IMR-90 (cell line): Measurements from ENCODE around the gene EPS15. TPM values are rescaled to one million over a fixed set of nuclear protein-coding genes. Genes with fewer than 3 reads are reported as not detected.

Experiments
- ATAC-seq: fragments of 200-7000 bp; cut with Tn5 transposase; 2 replicates; pipeline ENCODE4 v1.9.1; 2020; ENCODE audit warnings: low read depth, mild to moderate bottlenecking, moderate library complexity
- BruUV-seq: library from RNA; stranded (reverse); fragments of 400-500 nt; replicated peaks from 2 replicates; lab custom pipeline; 2021; lab: Mats Ljungman, UMichigan
- CTCF ChIA-PET: fragments of 300-600 bp; formaldehyde crosslinking; extraction: SDS; loops from one replicate; lab custom pipeline; 2021; ENCODE audit warnings: antibody characterized with exemption; lab: Yijun Ruan, JAX
- POLR2A ChIA-PET: fragments of 300-600 bp; sonication (Branson Sonifier 250); formaldehyde crosslinking; loops from one replicate; lab custom pipeline; 2022; ENCODE audit warnings: antibody characterized with exemption; ENCODE audit not compliant: unreplicated experiment; lab: Charles Lee
- DNase-seq: peaks from one replicate; pipeline ENCODE4 v3.0.0; 2013
- H2AFZ ChIP-seq: replicated peaks from 2 replicates; pipeline ENCODE3; 2013; ENCODE audit warnings: low read length, mild to moderate bottlenecking; ENCODE audit not compliant: poor library complexity
- H2AK5ac ChIP-seq: 2 replicates; pipeline ENCODE4 v1.6.1; 2013; ENCODE audit warnings: low read depth, low read length, inconsistent platforms
- H2AK9ac ChIP-seq: replicated peaks from 2 replicates; pipeline ENCODE3; 2013; ENCODE audit warnings: mild to moderate bottlenecking, low read depth, low read length, moderate library complexity; ENCODE audit not compliant: poor library complexity
- H2BK120ac ChIP-seq: 2 replicates; pipeline ENCODE4 v1.6.1; 2013; ENCODE audit warnings: low read depth, low read length, inconsistent platforms
- H2BK15ac ChIP-seq: 3 replicates; pipeline ENCODE4 v1.6.1; 2013; ENCODE audit warnings: low read depth, low read length, inconsistent platforms
- H2BK20ac ChIP-seq: 2 replicates; pipeline ENCODE4 v1.6.1; 2013; ENCODE audit warnings: low read depth, mild to moderate bottlenecking, inconsistent platforms, low read length, moderate library complexity
- H2BK5ac ChIP-seq: 2 replicates; pipeline ENCODE4 v1.6.1; 2013; ENCODE audit warnings: mild to moderate bottlenecking, low read depth, low read length, inconsistent platforms; ENCODE audit not compliant: poor library complexity, severe bottlenecking
- H3K14ac ChIP-seq: replicated peaks from 2 replicates; pipeline ENCODE4 v1.6.1; 2013; ENCODE audit warnings: low read depth, low read length, inconsistent platforms
- H3K18ac ChIP-seq: 2 replicates; pipeline ENCODE4 v1.6.1; 2013; ENCODE audit warnings: low read depth, low read length, control low read depth
- H3K23ac ChIP-seq: 2 replicates; pipeline ENCODE4 v1.6.1; 2013; ENCODE audit warnings: low read depth, low read length, inconsistent platforms
- H3K27ac ChIP-seq: 2 replicates; pipeline ENCODE4 v1.5.1; 2013; ENCODE audit warnings: mild to moderate bottlenecking, control low read depth, low read length; ENCODE audit not compliant: insufficient read depth
- H3K27me3 ChIP-seq: 2 replicates; pipeline ENCODE4 v1.6.1; 2013; ENCODE audit warnings: low read length; ENCODE audit not compliant: control insufficient read depth, insufficient read depth
- H3K36me3 ChIP-seq: 2 replicates; pipeline ENCODE4 v1.6.1; 2013; ENCODE audit warnings: low read length, mixed read lengths; ENCODE audit not compliant: control insufficient read depth, insufficient read depth
- H3K4ac ChIP-seq: 2 replicates; pipeline ENCODE4 v1.6.1; 2013; ENCODE audit warnings: low read depth, low read length, inconsistent platforms
- H3K4me1 ChIP-seq: 2 replicates; pipeline ENCODE4 v1.6.1; 2013; ENCODE audit warnings: low read length, mixed read lengths; ENCODE audit not compliant: control insufficient read depth, insufficient read depth
- H3K4me2 ChIP-seq: 2 replicates; pipeline ENCODE4 v1.6.1; 2013; ENCODE audit warnings: low read depth, mild to moderate bottlenecking, control low read depth, low read length, moderate library complexity
- H3K4me3 ChIP-seq: 2 replicates; pipeline ENCODE4 v1.5.1; 2013; ENCODE audit warnings: low read depth, mild to moderate bottlenecking, control low read depth, low read length, moderate library complexity; ENCODE audit not compliant: insufficient read depth
- H3K56ac ChIP-seq: 2 replicates; pipeline ENCODE4 v1.6.1; 2013; ENCODE audit warnings: low read length, inconsistent platforms; ENCODE audit not compliant: insufficient read depth; ENCODE audit errors: extremely low read depth
- H3K79me1 ChIP-seq, 2 experiments: 2 replicates each; pipeline ENCODE4 v1.6.1; 2013; ENCODE audit warnings: low read length in 2 of 2, inconsistent platforms in 1 of 2, low read depth in 1 of 2
- H3K9ac ChIP-seq: 2 replicates; pipeline ENCODE4 v1.6.1; 2013; ENCODE audit warnings: low read depth, low read length, control low read depth
- H3K9me1 ChIP-seq: 2 replicates; pipeline ENCODE4 v1.6.1; 2013; ENCODE audit warnings: low read length, inconsistent platforms; ENCODE audit not compliant: insufficient read depth
- H3K9me3 ChIP-seq: 2 replicates; pipeline ENCODE4 v1.6.1; 2013; ENCODE audit warnings: low read length; ENCODE audit not compliant: control insufficient read depth, insufficient read depth
- H4K20me1 ChIP-seq: 2 replicates; pipeline ENCODE4 v1.6.1; 2013; ENCODE audit warnings: low read length, inconsistent platforms; ENCODE audit not compliant: insufficient read depth
- H4K5ac ChIP-seq: 2 replicates; pipeline ENCODE4 v1.6.1; 2013; ENCODE audit warnings: mild to moderate bottlenecking, low read depth, low read length, control low read depth
- H4K8ac ChIP-seq, 2 experiments: 2 replicates each; pipeline ENCODE4 v1.6.1; 2013; ENCODE audit warnings: low read depth in 2 of 2, low read length in 2 of 2, control low read depth in 1 of 2, inconsistent platforms in 1 of 2
- H4K91ac ChIP-seq: 2 replicates; pipeline ENCODE4 v1.6.1; 2013; ENCODE audit warnings: low read depth, low read length, inconsistent platforms; ENCODE audit not compliant: insufficient read depth
- BHLHE40 ChIP-seq: fragments of 150-350 bp; IDR thresholded peaks from 2 replicates; pipeline ENCODE4 v1.6.1; 2016; ENCODE audit warnings: mild to moderate bottlenecking, low read depth, low read length
- CEBPB ChIP-seq: IDR thresholded peaks from 2 replicates; pipeline ENCODE4 v1.6.1; 2012; ENCODE audit warnings: low read depth, low read length, improper control_type of control experiment
- CHD1 ChIP-seq: IDR thresholded peaks from 2 replicates; pipeline ENCODE4 v1.6.1; 2012; ENCODE audit warnings: low read depth, low read length, improper control_type of control experiment
- FOS ChIP-seq: fragments of 150-350 bp; IDR thresholded peaks from 2 replicates; pipeline ENCODE4 v1.6.1; 2016; ENCODE audit warnings: low read depth, low read length
- MAFK ChIP-seq: IDR thresholded peaks from 2 replicates; pipeline ENCODE4 v1.6.1; 2012; ENCODE audit warnings: low read depth, low read length, improper control_type of control experiment
- MAZ ChIP-seq: IDR thresholded peaks from 2 replicates; pipeline ENCODE4 v1.6.1; 2012; ENCODE audit warnings: low read depth, mild to moderate bottlenecking, low read length, improper control_type of control experiment, moderate library complexity, borderline replicate concordance
- MXI1 ChIP-seq: IDR thresholded peaks from 2 replicates; pipeline ENCODE4 v1.6.1; 2012; ENCODE audit warnings: low read depth, mild to moderate bottlenecking, low read length, moderate library complexity, borderline replicate concordance
- NFE2L2 ChIP-seq: fragments of 150-350 bp; IDR thresholded peaks from 2 replicates; pipeline ENCODE4 v1.6.1; 2016; ENCODE audit warnings: low read depth, mild to moderate bottlenecking, low read length
- POLR2A ChIP-seq: IDR thresholded peaks from 2 replicates; pipeline ENCODE4 v1.6.1; 2012; ENCODE audit warnings: mild to moderate bottlenecking, low read depth, low read length
- RAD21 ChIP-seq: IDR thresholded peaks from 2 replicates; pipeline ENCODE4 v1.6.1; 2012; ENCODE audit warnings: low read length, improper control_type of control experiment
- RCOR1 ChIP-seq: IDR thresholded peaks from 2 replicates; pipeline ENCODE4 v1.6.1; 2012; ENCODE audit warnings: mild to moderate bottlenecking, low read length, improper control_type of control experiment; ENCODE audit not compliant: insufficient replicate concordance
- RFX5 ChIP-seq: IDR thresholded peaks from 2 replicates; pipeline ENCODE4 v1.8.0; 2012; ENCODE audit warnings: low read depth, mild to moderate bottlenecking, low read length, moderate library complexity
- SMC3 ChIP-seq: fragments of 150-350 bp; IDR thresholded peaks from 2 replicates; pipeline ENCODE4 v1.6.1; 2016; ENCODE audit warnings: low read depth, mild to moderate bottlenecking, antibody characterized with exemption, low read length, moderate library complexity
- WGBS, 2 experiments: methylation state at CpG; one replicate each; pipeline versions ENCODE4 v1.1.5 to v1.1.7; 2013; ENCODE audit warnings: missing lambda C conversion rate in 2 of 2; ENCODE audit not compliant: insufficient read length in 1 of 2; ENCODE audit errors: extremely low coverage in 2 of 2; 5-methylcytosine and 5-hydroxymethylcytosine counted together
- dilution Hi-C: fragments of 300-500 bp; cut with HindIII; formaldehyde crosslinking; loops from one replicate; pipeline ENCODE4 v1.14.3; 2018; ENCODE audit warnings: low sequenced_read_pairs; ENCODE audit not compliant: unreplicated experiment
- in situ Hi-C: fragments of 300-500 bp; cut with MboI; formaldehyde crosslinking; loops from 3 replicates; pipeline ENCODE4 v1.14.3; 2019; ENCODE audit warnings: low sequenced_read_pairs, inconsistent platforms, mixed read lengths
- intact Hi-C: fragments of 100-400 bp; cut with micrococcal nuclease; formaldehyde crosslinking; loops from 2 replicates; pipeline ENCODE4 v1.10.0; 2022
- polyA plus RNA-seq, 3 experiments: library from polyadenylated mRNA; depleted of rRNA; stranded (reverse); fragments of >200 nt; gene quantifications; 2 replicates each; pipeline ENCODE4 v1.2.3, GENCODE V29; 2012; ENCODE audit warnings: low replicate concordance in 1 of 3
- total RNA-seq: library from RNA; depleted of rRNA; stranded (reverse); fragments of >200 nt; gene quantifications from 2 replicates; pipeline ENCODE4 v1.2.3, GENCODE V29; 2012
- TF ChIP-seq, protein P1 (sequence below): fragments of 150-350 bp; IDR thresholded peaks from 2 replicates; pipeline ENCODE4 v1.6.1; 2016; ENCODE audit warnings: low read depth, mild to moderate bottlenecking, low read length, moderate library complexity, borderline replicate concordance
- TF ChIP-seq, protein P2 (sequence below): conservative IDR thresholded peaks from 2 replicates; pipeline ENCODE4 v1.5.1; 2012; ENCODE audit warnings: mild to moderate bottlenecking, low read depth, low read length, improper control_type of control experiment
- TF ChIP-seq, protein P3 (sequence below): fragments of 150-350 bp; IDR thresholded peaks from 2 replicates; pipeline ENCODE4 v1.6.1; 2017; ENCODE audit warnings: mild to moderate bottlenecking, antibody characterized with exemption, low read length, low read depth

The EPS15 gene
- total and polyA plus RNA-seq, 2 of the 4 experiments (the other 2 are of a cell fraction) = 17.6 to 38.0 TPM

DNA sequence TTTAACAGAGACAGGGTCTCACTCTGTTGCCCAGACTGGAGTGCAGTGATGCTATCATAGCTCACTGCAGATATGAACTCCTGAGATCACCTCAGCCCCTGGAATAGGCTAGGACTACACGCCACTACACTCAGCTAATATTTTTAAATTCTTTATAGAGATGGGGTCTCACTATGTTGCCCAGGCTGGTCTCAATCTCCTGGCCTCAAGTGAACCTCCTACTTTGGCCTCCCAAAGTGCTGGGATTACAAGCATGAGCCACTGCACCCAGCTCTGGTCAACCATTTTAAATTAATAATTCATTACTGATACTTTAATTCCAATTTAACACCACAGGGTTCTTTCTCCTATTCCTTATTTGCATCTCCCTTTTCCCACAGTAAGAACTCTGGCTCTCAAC, 18.5 kb upstream of the EPS15 start:
- Histone ChIP-seq H3K4ac (no peak overlapping the region), H3K9me3 (no peaks in the 10 kb centered on the region), H3K9me1 (no peaks in the 10 kb centered on the region), H3K27ac (no peak overlapping the region), H2BK20ac (no peak overlapping the region), H3K9ac (no peak overlapping the region), H4K5ac (no peak overlapping the region), H3K4me1 (no peaks in the 10 kb centered on the region), H3K23ac (no peak overlapping the region), H3K36me3 (no peaks in the 10 kb centered on the region), H2BK15ac (no peak overlapping the region), H3K79me1 (no peaks in the 10 kb centered on the region), H3K27me3 (no peaks in the 10 kb centered on the region), H2BK120ac (no peak overlapping the region), H4K8ac (no peak overlapping the region), H2AK5ac (no peak overlapping the region), H3K56ac (no peak overlapping the region), H3K4me3 (no peak overlapping the region), H4K91ac (no peak overlapping the region), H3K4me2 (no peak overlapping the region), H3K14ac (no peak overlapping the region), H3K18ac (no peak overlapping the region), H2BK5ac (no peak overlapping the region), H2AK9ac (no peak overlapping the region), H2AFZ (no peak overlapping the region), H4K20me1 (no peaks in the 10 kb centered on the region)
- intact Hi-C loops = no loop called here
- TF ChIP-seq, protein P1, sequence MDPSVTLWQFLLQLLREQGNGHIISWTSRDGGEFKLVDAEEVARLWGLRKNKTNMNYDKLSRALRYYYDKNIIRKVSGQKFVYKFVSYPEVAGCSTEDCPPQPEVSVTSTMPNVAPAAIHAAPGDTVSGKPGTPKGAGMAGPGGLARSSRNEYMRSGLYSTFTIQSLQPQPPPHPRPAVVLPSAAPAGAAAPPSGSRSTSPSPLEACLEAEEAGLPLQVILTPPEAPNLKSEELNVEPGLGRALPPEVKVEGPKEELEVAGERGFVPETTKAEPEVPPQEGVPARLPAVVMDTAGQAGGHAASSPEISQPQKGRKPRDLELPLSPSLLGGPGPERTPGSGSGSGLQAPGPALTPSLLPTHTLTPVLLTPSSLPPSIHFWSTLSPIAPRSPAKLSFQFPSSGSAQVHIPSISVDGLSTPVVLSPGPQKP = no peak
- TF ChIP-seq MAZ (no peak), CEBPB (no peak), POLR2A (no peak), RFX5 (no peak), NFE2L2 (no peak), CHD1 (no peak), FOS (no peak), MXI1 (no peak), MAFK (no peak), BHLHE40 (no peak), RCOR1 (no peak), SMC3 (no peak), RAD21 (no peak)
- TF ChIP-seq, protein P2, sequence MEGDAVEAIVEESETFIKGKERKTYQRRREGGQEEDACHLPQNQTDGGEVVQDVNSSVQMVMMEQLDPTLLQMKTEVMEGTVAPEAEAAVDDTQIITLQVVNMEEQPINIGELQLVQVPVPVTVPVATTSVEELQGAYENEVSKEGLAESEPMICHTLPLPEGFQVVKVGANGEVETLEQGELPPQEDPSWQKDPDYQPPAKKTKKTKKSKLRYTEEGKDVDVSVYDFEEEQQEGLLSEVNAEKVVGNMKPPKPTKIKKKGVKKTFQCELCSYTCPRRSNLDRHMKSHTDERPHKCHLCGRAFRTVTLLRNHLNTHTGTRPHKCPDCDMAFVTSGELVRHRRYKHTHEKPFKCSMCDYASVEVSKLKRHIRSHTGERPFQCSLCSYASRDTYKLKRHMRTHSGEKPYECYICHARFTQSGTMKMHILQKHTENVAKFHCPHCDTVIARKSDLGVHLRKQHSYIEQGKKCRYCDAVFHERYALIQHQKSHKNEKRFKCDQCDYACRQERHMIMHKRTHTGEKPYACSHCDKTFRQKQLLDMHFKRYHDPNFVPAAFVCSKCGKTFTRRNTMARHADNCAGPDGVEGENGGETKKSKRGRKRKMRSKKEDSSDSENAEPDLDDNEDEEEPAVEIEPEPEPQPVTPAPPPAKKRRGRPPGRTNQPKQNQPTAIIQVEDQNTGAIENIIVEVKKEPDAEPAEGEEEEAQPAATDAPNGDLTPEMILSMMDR = no peak
- TF ChIP-seq, protein P3, sequence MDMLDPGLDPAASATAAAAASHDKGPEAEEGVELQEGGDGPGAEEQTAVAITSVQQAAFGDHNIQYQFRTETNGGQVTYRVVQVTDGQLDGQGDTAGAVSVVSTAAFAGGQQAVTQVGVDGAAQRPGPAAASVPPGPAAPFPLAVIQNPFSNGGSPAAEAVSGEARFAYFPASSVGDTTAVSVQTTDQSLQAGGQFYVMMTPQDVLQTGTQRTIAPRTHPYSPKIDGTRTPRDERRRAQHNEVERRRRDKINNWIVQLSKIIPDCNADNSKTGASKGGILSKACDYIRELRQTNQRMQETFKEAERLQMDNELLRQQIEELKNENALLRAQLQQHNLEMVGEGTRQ = no peak
- CTCF ChIA-PET = interaction anchor here (0.6 kb wide), 1 partner anchor 84 kb away, joined by 4 read pairs; no protein-coding TSS in a partner anchor
- dilution Hi-C loops = no loop called here
- ATAC-seq (no peak), DNase-seq (no peak)
- no CpG with 5 or more reads among the region's 1 CpG for WGBS, 2 experiments
- BruUV-seq = no TSS peak
- in situ Hi-C loops = no loop called here
- POLR2A ChIA-PET = no interaction called here
